ENCODE results near the gene ITPR1. TPM values are rescaled to one million over a fixed set of nuclear protein-coding genes. Genes with fewer than 3 reads are reported as not detected.

Gene ITPR1
- total RNA-seq, 1 donor from 2014 or later = 6.7 TPM

DNA sequence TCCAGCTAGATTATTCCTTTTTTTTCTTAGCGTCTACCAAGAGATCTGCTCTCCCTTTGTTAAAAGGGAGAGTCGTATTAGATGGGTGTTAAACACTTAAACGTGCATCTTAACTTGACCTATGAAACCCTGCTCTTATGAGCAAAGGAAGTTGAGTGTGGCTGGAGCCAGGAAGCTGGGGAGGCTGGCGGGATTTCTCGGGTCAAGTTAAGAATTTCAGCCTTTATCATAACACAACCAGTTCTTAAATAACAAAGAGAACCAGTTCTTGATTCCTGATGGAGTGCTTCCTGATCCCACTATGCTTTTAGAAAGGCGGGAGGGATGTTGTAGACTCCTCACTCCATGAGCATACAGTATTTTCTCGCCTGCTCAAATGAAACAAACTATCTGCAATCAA is 215.1 kb downstream of the ITPR1 start:
- H2AFZ ChIP-seq (ENCODE audit: low read depth, low read length) = no peak overlapping the region
- H4K20me1 ChIP-seq (ENCODE audit: insufficient read depth, low read length) = no peaks in the 10 kb centered on the region
- H3K9ac ChIP-seq (ENCODE audit: low read length) = no peak overlapping the region
- Mint-ChIP-seq H3K27ac (ENCODE audit: unreplicated experiment) (no peak overlapping the region), H3K36me3 (ENCODE audit: low read depth, unreplicated experiment) (peaks cover 7% of the 10 kb centered on the region), H3K4me3 (ENCODE audit: unreplicated experiment) (no peak overlapping the region), H3K27me3 (ENCODE audit: low read depth, unreplicated experiment) (no peaks in the 10 kb centered on the region), H3K9me3 (ENCODE audit: unreplicated experiment) (peaks cover 1% of the 10 kb centered on the region), H3K4me1 (ENCODE audit: low read depth, unreplicated experiment) (peaks cover 17% of the 10 kb centered on the region)
- H3K4me2 ChIP-seq (ENCODE audit: low read length) = no peak overlapping the region
- no peak overlapping the region for H3K4me3 ChIP-seq (ENCODE audit: insufficient read depth, low read depth, low read length)
- no peak for FAIRE-seq
- no peaks in the 10 kb centered on the region for H3K36me3 ChIP-seq (ENCODE audit: insufficient read depth, low read length)
- no peaks in the 10 kb centered on the region for H3K79me2 ChIP-seq (ENCODE audit: insufficient read depth, low read length)
- TF ChIP-seq, protein P1, sequence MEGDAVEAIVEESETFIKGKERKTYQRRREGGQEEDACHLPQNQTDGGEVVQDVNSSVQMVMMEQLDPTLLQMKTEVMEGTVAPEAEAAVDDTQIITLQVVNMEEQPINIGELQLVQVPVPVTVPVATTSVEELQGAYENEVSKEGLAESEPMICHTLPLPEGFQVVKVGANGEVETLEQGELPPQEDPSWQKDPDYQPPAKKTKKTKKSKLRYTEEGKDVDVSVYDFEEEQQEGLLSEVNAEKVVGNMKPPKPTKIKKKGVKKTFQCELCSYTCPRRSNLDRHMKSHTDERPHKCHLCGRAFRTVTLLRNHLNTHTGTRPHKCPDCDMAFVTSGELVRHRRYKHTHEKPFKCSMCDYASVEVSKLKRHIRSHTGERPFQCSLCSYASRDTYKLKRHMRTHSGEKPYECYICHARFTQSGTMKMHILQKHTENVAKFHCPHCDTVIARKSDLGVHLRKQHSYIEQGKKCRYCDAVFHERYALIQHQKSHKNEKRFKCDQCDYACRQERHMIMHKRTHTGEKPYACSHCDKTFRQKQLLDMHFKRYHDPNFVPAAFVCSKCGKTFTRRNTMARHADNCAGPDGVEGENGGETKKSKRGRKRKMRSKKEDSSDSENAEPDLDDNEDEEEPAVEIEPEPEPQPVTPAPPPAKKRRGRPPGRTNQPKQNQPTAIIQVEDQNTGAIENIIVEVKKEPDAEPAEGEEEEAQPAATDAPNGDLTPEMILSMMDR (IDR thresholded peaks at IDR 0.05; ENCODE audit: insufficient read depth, low read depth, low read length) = no peak
- TF ChIP-seq EZH2 (IDR thresholded peaks at IDR 0.05; ENCODE audit: insufficient read depth, low read length) = no peak
- DNase-seq (ENCODE audit: low read depth) = no peak
- peaks cover 8% of the 10 kb centered on the region for H3K4me1 ChIP-seq (ENCODE audit: insufficient read depth, low read length)
- no peaks in the 10 kb centered on the region for H3K27me3 ChIP-seq (ENCODE audit: insufficient read depth, low read length)
- no peak overlapping the region for H3K27ac ChIP-seq (ENCODE audit: low read depth, low read length)
- no peaks in the 10 kb centered on the region for H3K9me3 ChIP-seq (ENCODE audit: insufficient read depth, low read depth, low read length)

GRCh38 chr3:4709341-4709740 is 216.2 kb downstream of the ITPR1 start:
- Histone ChIP-seq H2AFZ (ENCODE audit: low read depth, low read length) (no peak overlapping the region), H3K4me1 (ENCODE audit: insufficient read depth, low read length) (peaks cover 8% of the 10 kb centered on the region), H3K9ac (ENCODE audit: low read length) (no peak overlapping the region), H3K27ac (ENCODE audit: low read depth, low read length) (no peak overlapping the region), H3K4me3 (ENCODE audit: insufficient read depth, low read depth, low read length) (no peak overlapping the region), H3K9me3 (ENCODE audit: insufficient read depth, low read depth, low read length) (no peaks in the 10 kb centered on the region), H4K20me1 (ENCODE audit: insufficient read depth, low read length) (no peaks in the 10 kb centered on the region), H3K4me2 (ENCODE audit: low read length) (no peak overlapping the region), H3K79me2 (ENCODE audit: insufficient read depth, low read length) (no peaks in the 10 kb centered on the region), H3K36me3 (ENCODE audit: insufficient read depth, low read length) (no peaks in the 10 kb centered on the region), H3K27me3 (ENCODE audit: insufficient read depth, low read length) (no peaks in the 10 kb centered on the region)
- no peak overlapping the region for H3K4me3 Mint-ChIP-seq (ENCODE audit: unreplicated experiment)
- no peaks in the 10 kb centered on the region for H3K9me3 Mint-ChIP-seq (ENCODE audit: unreplicated experiment)
- DNase-seq (ENCODE audit: low read depth) (no peak), FAIRE-seq (no peak)
- peaks cover 17% of the 10 kb centered on the region for H3K4me1 Mint-ChIP-seq (ENCODE audit: low read depth, unreplicated experiment)
- no peak overlapping the region for H3K27ac Mint-ChIP-seq (ENCODE audit: unreplicated experiment)
- no peak for TF ChIP-seq EZH2 (IDR thresholded peaks at IDR 0.05; ENCODE audit: insufficient read depth, low read length)
- TF ChIP-seq, protein P1 (IDR thresholded peaks at IDR 0.05; ENCODE audit: insufficient read depth, low read depth, low read length) = no peak
- peaks cover 8% of the 10 kb centered on the region for H3K36me3 Mint-ChIP-seq (ENCODE audit: low read depth, unreplicated experiment)
- H3K27me3 Mint-ChIP-seq (ENCODE audit: low read depth, unreplicated experiment) = no peaks in the 10 kb centered on the region

DNA sequence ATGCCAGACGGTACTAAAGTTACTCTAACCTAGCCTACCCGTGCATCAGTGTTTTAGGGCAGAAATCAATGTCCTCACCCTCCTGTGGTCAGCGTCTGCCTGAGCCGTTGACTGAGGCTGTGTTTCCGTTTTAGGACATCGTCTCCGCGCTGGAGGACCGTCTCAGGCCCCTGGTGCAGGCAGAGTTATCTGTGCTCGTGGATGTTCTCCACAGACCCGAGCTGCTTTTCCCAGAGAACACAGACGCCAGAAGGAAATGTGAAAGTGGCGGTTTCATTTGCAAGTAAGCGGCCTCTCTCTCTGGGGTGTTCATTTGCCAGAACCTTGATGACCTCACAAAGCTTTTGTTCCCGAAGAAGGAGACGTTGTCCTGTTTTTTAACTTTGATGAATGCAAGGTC is 217.0 kb downstream of the ITPR1 start:
- no peaks in the 10 kb centered on the region for H3K27me3 Mint-ChIP-seq (ENCODE audit: low read depth, unreplicated experiment)
- Histone ChIP-seq H3K27me3 (ENCODE audit: insufficient read depth, low read length) (no peaks in the 10 kb centered on the region), H4K20me1 (ENCODE audit: insufficient read depth, low read length) (no peaks in the 10 kb centered on the region), H3K4me3 (ENCODE audit: insufficient read depth, low read depth, low read length) (no peak overlapping the region), H3K4me1 (ENCODE audit: insufficient read depth, low read length) (peaks cover 8% of the 10 kb centered on the region), H3K79me2 (ENCODE audit: insufficient read depth, low read length) (no peaks in the 10 kb centered on the region), H2AFZ (ENCODE audit: low read depth, low read length) (no peak overlapping the region), H3K9me3 (ENCODE audit: insufficient read depth, low read depth, low read length) (no peaks in the 10 kb centered on the region), H3K4me2 (ENCODE audit: low read length) (no peak overlapping the region), H3K9ac (ENCODE audit: low read length) (no peak overlapping the region), H3K36me3 (ENCODE audit: insufficient read depth, low read length) (no peaks in the 10 kb centered on the region), H3K27ac (ENCODE audit: low read depth, low read length) (no peak overlapping the region)
- DNase-seq (ENCODE audit: low read depth) (no peak), FAIRE-seq (no peak)
- peaks cover 17% of the 10 kb centered on the region for H3K4me1 Mint-ChIP-seq (ENCODE audit: low read depth, unreplicated experiment)
- peaks cover 8% of the 10 kb centered on the region for H3K36me3 Mint-ChIP-seq (ENCODE audit: low read depth, unreplicated experiment)
- H3K4me3 Mint-ChIP-seq (ENCODE audit: unreplicated experiment) = no peak overlapping the region
- TF ChIP-seq EZH2 (IDR thresholded peaks at IDR 0.05; ENCODE audit: insufficient read depth, low read length) = no peak
- TF ChIP-seq, protein P1 (IDR thresholded peaks at IDR 0.05; ENCODE audit: insufficient read depth, low read depth, low read length) = no peak
- H3K9me3 Mint-ChIP-seq (ENCODE audit: unreplicated experiment) = no peaks in the 10 kb centered on the region
- no peak overlapping the region for H3K27ac Mint-ChIP-seq (ENCODE audit: unreplicated experiment)
